WTC11 (cell line): ENCODE measurements around the gene UBL4A.

Experiments used
- CREB1 ChIP-seq: sonication (generic); formaldehyde crosslinking; IDR thresholded peaks from 2 replicates; pipeline ENCODE4 v1.8.0; 2023; ENCODE audit warnings: mild to moderate bottlenecking, missing genetic modification reagents
- JUN ChIP-seq: sonication (generic); formaldehyde crosslinking; IDR thresholded peaks from 2 replicates; pipeline ENCODE4 v1.8.0; 2023; ENCODE audit warnings: mild to moderate bottlenecking, missing genetic modification reagents
- MXD4 ChIP-seq: fragments of 250-450 bp; sonication (Bioruptor Pico); IDR thresholded peaks from 2 replicates; pipeline ENCODE4 v1.8.0; 2021; ENCODE audit warnings: mild to moderate bottlenecking, moderate library complexity, borderline replicate concordance
- ZNF138 ChIP-seq: sonication (generic); formaldehyde crosslinking; conservative IDR thresholded peaks from 2 replicates; pipeline ENCODE4 v1.8.1; 2022; ENCODE audit warnings: mild to moderate bottlenecking, moderate library complexity, missing genetic modification reagents
- TF ChIP-seq, protein P1 (sequence below): fragments of 200-600 bp; IDR thresholded peaks from 2 replicates; pipeline ENCODE4 v1.8.0; 2022; ENCODE audit warnings: antibody characterized with exemption
- TF ChIP-seq, protein P2 (sequence below): sonication (generic); formaldehyde crosslinking; IDR thresholded peaks from 2 replicates; pipeline ENCODE4 v1.8.0; 2023; ENCODE audit warnings: missing genetic modification reagents
- TF ChIP-seq, protein P3 (sequence below): sonication (generic); formaldehyde crosslinking; conservative IDR thresholded peaks from 2 replicates; pipeline ENCODE4 v1.8.1; 2023; ENCODE audit warnings: mild to moderate bottlenecking, low read depth, missing genetic modification reagents, moderate library complexity
- TF ChIP-seq, protein P4 (sequence below): sonication (generic); formaldehyde crosslinking; IDR thresholded peaks from 2 replicates; pipeline ENCODE4 v1.8.0; 2022; ENCODE audit warnings: mild to moderate bottlenecking, missing genetic modification reagents
- TF ChIP-seq, protein P5 (sequence below): sonication (generic); formaldehyde crosslinking; IDR thresholded peaks from 2 replicates; pipeline ENCODE4 v1.8.0; 2022; ENCODE audit warnings: mild to moderate bottlenecking, missing genetic modification reagents

DNA sequence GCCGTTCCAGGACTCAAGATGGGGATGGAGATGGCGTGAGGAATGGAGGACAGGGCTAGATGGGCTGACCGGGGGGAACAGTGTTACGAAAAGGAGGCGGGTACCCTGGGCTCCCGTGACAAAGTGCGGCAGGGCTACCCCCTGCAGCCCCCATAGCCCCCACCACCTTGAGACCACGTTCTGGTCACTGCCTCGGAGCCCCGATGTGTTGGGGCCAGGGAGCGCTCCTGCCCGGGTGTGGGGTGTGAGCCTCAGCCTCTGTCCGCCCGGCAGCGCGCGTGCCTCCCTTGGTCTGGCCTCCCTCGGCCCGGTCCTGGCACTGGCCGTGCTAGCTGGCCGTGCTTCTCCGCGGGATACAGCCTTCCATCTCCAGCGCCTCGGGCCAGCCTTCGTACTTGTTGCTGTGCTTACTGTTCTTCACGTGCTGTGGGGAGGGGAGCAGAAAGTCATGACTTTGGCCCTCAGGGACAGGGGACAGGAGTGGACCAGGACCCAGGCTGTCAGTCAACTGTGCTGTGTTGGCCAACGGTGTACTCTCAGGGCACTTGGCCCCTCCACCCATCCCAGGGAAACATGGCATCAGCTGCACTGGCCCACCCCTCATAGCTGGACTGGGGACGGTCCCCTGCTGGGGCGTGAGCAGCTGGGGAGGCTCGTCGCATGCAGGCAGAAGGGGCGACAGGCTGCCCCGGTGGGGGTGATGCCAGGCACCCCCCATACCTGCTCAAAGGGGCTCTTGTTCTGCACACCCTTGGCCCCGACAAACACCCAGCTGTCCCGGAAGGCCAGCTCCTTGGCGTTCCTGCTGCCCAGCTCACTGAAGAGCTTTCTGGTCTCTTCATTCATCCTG is 20.3 kb upstream of the UBL4A start:
- TF ChIP-seq, protein P1, sequence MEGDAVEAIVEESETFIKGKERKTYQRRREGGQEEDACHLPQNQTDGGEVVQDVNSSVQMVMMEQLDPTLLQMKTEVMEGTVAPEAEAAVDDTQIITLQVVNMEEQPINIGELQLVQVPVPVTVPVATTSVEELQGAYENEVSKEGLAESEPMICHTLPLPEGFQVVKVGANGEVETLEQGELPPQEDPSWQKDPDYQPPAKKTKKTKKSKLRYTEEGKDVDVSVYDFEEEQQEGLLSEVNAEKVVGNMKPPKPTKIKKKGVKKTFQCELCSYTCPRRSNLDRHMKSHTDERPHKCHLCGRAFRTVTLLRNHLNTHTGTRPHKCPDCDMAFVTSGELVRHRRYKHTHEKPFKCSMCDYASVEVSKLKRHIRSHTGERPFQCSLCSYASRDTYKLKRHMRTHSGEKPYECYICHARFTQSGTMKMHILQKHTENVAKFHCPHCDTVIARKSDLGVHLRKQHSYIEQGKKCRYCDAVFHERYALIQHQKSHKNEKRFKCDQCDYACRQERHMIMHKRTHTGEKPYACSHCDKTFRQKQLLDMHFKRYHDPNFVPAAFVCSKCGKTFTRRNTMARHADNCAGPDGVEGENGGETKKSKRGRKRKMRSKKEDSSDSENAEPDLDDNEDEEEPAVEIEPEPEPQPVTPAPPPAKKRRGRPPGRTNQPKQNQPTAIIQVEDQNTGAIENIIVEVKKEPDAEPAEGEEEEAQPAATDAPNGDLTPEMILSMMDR, result no peak
- TF ChIP-seq MXD4 (no peak), CREB1 (CRISPR knock-in tag) (no peak), JUN (CRISPR knock-in tag) (no peak), ZNF138 (CRISPR knock-in tag) (no peak)
- TF ChIP-seq, protein P2, sequence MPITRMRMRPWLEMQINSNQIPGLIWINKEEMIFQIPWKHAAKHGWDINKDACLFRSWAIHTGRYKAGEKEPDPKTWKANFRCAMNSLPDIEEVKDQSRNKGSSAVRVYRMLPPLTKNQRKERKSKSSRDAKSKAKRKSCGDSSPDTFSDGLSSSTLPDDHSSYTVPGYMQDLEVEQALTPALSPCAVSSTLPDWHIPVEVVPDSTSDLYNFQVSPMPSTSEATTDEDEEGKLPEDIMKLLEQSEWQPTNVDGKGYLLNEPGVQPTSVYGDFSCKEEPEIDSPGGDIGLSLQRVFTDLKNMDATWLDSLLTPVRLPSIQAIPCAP, result no peak
- TF ChIP-seq, protein P3, sequence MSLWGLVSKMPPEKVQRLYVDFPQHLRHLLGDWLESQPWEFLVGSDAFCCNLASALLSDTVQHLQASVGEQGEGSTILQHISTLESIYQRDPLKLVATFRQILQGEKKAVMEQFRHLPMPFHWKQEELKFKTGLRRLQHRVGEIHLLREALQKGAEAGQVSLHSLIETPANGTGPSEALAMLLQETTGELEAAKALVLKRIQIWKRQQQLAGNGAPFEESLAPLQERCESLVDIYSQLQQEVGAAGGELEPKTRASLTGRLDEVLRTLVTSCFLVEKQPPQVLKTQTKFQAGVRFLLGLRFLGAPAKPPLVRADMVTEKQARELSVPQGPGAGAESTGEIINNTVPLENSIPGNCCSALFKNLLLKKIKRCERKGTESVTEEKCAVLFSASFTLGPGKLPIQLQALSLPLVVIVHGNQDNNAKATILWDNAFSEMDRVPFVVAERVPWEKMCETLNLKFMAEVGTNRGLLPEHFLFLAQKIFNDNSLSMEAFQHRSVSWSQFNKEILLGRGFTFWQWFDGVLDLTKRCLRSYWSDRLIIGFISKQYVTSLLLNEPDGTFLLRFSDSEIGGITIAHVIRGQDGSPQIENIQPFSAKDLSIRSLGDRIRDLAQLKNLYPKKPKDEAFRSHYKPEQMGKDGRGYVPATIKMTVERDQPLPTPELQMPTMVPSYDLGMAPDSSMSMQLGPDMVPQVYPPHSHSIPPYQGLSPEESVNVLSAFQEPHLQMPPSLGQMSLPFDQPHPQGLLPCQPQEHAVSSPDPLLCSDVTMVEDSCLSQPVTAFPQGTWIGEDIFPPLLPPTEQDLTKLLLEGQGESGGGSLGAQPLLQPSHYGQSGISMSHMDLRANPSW (CRISPR knock-in tag), result no peak
- TF ChIP-seq, protein P4, sequence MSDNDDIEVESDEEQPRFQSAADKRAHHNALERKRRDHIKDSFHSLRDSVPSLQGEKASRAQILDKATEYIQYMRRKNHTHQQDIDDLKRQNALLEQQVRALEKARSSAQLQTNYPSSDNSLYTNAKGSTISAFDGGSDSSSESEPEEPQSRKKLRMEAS, result no peak
- TF ChIP-seq, protein P5, sequence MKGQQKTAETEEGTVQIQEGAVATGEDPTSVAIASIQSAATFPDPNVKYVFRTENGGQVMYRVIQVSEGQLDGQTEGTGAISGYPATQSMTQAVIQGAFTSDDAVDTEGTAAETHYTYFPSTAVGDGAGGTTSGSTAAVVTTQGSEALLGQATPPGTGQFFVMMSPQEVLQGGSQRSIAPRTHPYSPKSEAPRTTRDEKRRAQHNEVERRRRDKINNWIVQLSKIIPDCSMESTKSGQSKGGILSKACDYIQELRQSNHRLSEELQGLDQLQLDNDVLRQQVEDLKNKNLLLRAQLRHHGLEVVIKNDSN (CRISPR knock-in tag), result no peak
